Smooth muscle cell (in vitro differentiated cells): ENCODE results near the gene ZNF80. TPM values are rescaled to one million over a fixed set of nuclear protein-coding genes. Genes with fewer than 3 reads are reported as not detected.

ENCODE experiments used
- DNase-seq: peaks from one replicate; lab custom pipeline; 2025; ENCODE audit not compliant: unreplicated experiment; lab: John Stamatoyannopoulos, UW
- H2AFZ ChIP-seq: fragments of 200-600 bp; sonication (generic); 2 replicates; pipeline ENCODE4 v1.6.0; 2016; ENCODE audit warnings: antibody characterized with exemption, low read depth, mild to moderate bottlenecking
- H3F3A ChIP-seq: fragments of 200-600 bp; sonication (generic); 2 replicates; pipeline ENCODE4 v1.6.0; 2017; ENCODE audit warnings: antibody characterized with exemption, low read depth
- H3K27ac ChIP-seq: fragments of 200-600 bp; sonication (generic); 2 replicates; pipeline ENCODE4 v1.5.1; 2016; ENCODE audit warnings: low read depth, mild to moderate bottlenecking
- H3K27me3 ChIP-seq: fragments of 200-600 bp; sonication (generic); 2 replicates; pipeline ENCODE4 v1.6.1; 2016; ENCODE audit warnings: low read depth, mild to moderate bottlenecking
- H3K36me3 ChIP-seq: fragments of 200-600 bp; sonication (generic); 2 replicates; pipeline ENCODE4 v1.5.1; 2016; ENCODE audit warnings: low read depth
- H3K4me1 ChIP-seq: fragments of 200-600 bp; sonication (generic); 2 replicates; pipeline ENCODE4 v1.5.1; 2016; ENCODE audit warnings: low read depth
- H3K4me2 ChIP-seq: fragments of 200-600 bp; sonication (generic); 2 replicates; pipeline ENCODE4 v1.6.0; 2016; ENCODE audit warnings: mild to moderate bottlenecking
- H3K4me3 ChIP-seq: fragments of 200-600 bp; sonication (generic); 2 replicates; pipeline ENCODE4 v1.5.1; 2016; ENCODE audit warnings: mild to moderate bottlenecking
- H3K79me2 ChIP-seq: fragments of 200-600 bp; sonication (generic); 2 replicates; pipeline ENCODE4 v1.6.0; 2016; ENCODE audit warnings: low read depth, mild to moderate bottlenecking
- H3K9ac ChIP-seq: fragments of 200-600 bp; sonication (generic); 2 replicates; pipeline ENCODE4 v1.6.0; 2016; ENCODE audit warnings: low read depth
- H3K9me3 ChIP-seq: fragments of 200-600 bp; sonication (generic); replicated peaks from 2 replicates; pipeline ENCODE4 v1.5.1; 2016; ENCODE audit warnings: low read depth
- H4K20me1 ChIP-seq: fragments of 200-600 bp; sonication (generic); 2 replicates; pipeline ENCODE4 v1.6.0; 2016; ENCODE audit warnings: low read depth
- CTCF ChIP-seq: fragments of 200-600 bp; sonication (generic); IDR thresholded peaks from 2 replicates; pipeline ENCODE4 v1.5.1; 2017; ENCODE audit warnings: borderline replicate concordance, mild to moderate bottlenecking, antibody characterized with exemption; ENCODE audit not compliant: insufficient read depth, poor library complexity, severe bottlenecking
- WGBS: methylation state at CpG from one replicate; pipeline ENCODE4 v1.1.7; 2016; ENCODE audit warnings: low lambda C conversion rate; 5-methylcytosine and 5-hydroxymethylcytosine counted together
- polyA plus RNA-seq: library from polyadenylated mRNA; unstranded; fragments of >200 nt; fragmentation: Nextera tagmentation; extraction: Ambion mirVana; gene quantifications from 2 replicates; pipeline ENCODE4 v1.2.1, GENCODE V29; 2016
- total RNA-seq: library from RNA; depleted of rRNA; stranded (reverse); fragments of >200 nt; gene quantifications from 2 replicates; pipeline ENCODE4 v1.2.3, GENCODE V29; 2014

The ZNF80 gene
- total and polyA plus RNA-seq, 2 experiments from 2014 or later = not detected

GRCh38 chr3:114231616-114232015 lies 5.8 kb downstream of the ZNF80 start:
- H4K20me1 ChIP-seq = no peaks in the 10 kb centered on the region
- no peak for TF ChIP-seq CTCF
- no peaks in the 10 kb centered on the region for H3K27me3 ChIP-seq
- no peak overlapping the region for H3K4me2 ChIP-seq
- H3K27ac ChIP-seq = no peak overlapping the region
- no peaks in the 10 kb centered on the region for H3K9me3 ChIP-seq
- H3K4me1 ChIP-seq = no peaks in the 10 kb centered on the region
- no peaks in the 10 kb centered on the region for H3F3A ChIP-seq
- H3K79me2 ChIP-seq = no peaks in the 10 kb centered on the region
- H3K4me3 ChIP-seq = no peak overlapping the region
- H3K9ac ChIP-seq = no peak overlapping the region
- DNase-seq = no peak
- 94% methylated on average over 3 of the region's 3 CpGs for WGBS
- H2AFZ ChIP-seq = no peak overlapping the region
- no peaks in the 10 kb centered on the region for H3K36me3 ChIP-seq

DNA sequence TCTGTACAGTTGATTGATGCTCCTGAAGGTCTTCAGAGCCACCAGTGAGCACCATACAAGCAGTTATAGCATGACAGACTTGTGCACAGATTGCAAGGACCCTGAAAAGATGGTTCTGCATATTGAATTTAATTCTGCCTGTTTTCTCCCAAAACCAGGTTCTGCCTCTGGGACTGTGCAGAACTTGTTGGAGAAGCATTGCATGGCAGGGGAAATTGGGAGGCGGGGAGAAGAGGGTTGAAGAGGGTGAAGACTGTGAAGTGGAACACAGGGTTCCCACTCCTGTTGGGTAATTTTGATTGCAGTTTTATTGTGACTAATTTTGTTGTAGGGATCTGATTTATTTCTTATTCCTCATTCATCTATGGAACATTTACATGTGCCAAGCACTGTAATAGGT lies 10.3 kb downstream of the ZNF80 start:
- no peaks in the 10 kb centered on the region for H3K9me3 ChIP-seq
- TF ChIP-seq CTCF = no peak
- H3K4me1 ChIP-seq = no peaks in the 10 kb centered on the region
- no peak overlapping the region for H2AFZ ChIP-seq
- H3K27me3 ChIP-seq = no peaks in the 10 kb centered on the region
- H3F3A ChIP-seq = no peaks in the 10 kb centered on the region
- no peaks in the 10 kb centered on the region for H3K36me3 ChIP-seq
- WGBS = 78% methylated on average over 1 of the region's 1 CpG
- no peak for DNase-seq
- H3K27ac ChIP-seq = no peak overlapping the region
- H3K4me2 ChIP-seq = no peak overlapping the region
- H3K79me2 ChIP-seq = no peaks in the 10 kb centered on the region
- no peak overlapping the region for H3K9ac ChIP-seq
- H4K20me1 ChIP-seq = no peaks in the 10 kb centered on the region
- H3K4me3 ChIP-seq = no peak overlapping the region

DNA sequence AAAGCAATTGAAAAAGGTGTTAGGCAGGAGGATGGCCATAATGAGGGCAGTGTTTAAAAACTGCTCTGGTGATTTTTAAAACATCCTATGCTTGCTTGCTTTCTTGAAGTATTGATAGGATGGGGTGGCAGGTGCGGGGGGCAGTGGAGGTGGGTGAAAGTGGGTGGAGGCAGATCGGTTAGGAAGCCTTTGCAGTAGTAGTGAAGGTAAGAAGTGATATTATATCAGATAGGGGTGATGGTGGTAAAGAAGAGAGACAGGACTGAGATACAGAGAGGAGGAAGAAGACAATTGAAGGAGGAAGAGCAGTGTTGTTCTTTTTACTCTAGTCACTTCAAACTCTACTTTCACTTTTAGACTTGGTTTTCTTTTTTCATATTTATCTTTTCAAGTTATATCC lies 11.1 kb downstream of the ZNF80 start:
- H3K4me2 ChIP-seq = no peak overlapping the region
- no peak overlapping the region for H3K9ac ChIP-seq

More for the DNA sequence above, 11.1 kb downstream of the ZNF80 start:
- Histone ChIP-seq H3K4me1 (no peaks in the 10 kb centered on the region), H2AFZ (no peak overlapping the region), H3K9me3 (no peaks in the 10 kb centered on the region), H3K79me2 (no peaks in the 10 kb centered on the region), H4K20me1 (no peaks in the 10 kb centered on the region), H3K4me3 (no peak overlapping the region), H3K27me3 (no peaks in the 10 kb centered on the region), H3K27ac (no peak overlapping the region), H3F3A (no peaks in the 10 kb centered on the region), H3K36me3 (no peaks in the 10 kb centered on the region)
- no peak for TF ChIP-seq CTCF
- WGBS = 91% methylated on average over 2 of the region's 2 CpGs
- DNase-seq = no peak
